DMS 273 (cell line): ENCODE data around the gene EPOP.
"Not testable (repeated sequence)": the region's sequence is repeated elsewhere in the genome, so short reads cannot be mapped to it uniquely, and the experiment has no call there.

ENCODE experiments used
- DNase-seq: peaks from one replicate; lab custom pipeline; 2025; ENCODE audit not compliant: unreplicated experiment; lab: John Stamatoyannopoulos, UW

EPOP gene

DNA sequence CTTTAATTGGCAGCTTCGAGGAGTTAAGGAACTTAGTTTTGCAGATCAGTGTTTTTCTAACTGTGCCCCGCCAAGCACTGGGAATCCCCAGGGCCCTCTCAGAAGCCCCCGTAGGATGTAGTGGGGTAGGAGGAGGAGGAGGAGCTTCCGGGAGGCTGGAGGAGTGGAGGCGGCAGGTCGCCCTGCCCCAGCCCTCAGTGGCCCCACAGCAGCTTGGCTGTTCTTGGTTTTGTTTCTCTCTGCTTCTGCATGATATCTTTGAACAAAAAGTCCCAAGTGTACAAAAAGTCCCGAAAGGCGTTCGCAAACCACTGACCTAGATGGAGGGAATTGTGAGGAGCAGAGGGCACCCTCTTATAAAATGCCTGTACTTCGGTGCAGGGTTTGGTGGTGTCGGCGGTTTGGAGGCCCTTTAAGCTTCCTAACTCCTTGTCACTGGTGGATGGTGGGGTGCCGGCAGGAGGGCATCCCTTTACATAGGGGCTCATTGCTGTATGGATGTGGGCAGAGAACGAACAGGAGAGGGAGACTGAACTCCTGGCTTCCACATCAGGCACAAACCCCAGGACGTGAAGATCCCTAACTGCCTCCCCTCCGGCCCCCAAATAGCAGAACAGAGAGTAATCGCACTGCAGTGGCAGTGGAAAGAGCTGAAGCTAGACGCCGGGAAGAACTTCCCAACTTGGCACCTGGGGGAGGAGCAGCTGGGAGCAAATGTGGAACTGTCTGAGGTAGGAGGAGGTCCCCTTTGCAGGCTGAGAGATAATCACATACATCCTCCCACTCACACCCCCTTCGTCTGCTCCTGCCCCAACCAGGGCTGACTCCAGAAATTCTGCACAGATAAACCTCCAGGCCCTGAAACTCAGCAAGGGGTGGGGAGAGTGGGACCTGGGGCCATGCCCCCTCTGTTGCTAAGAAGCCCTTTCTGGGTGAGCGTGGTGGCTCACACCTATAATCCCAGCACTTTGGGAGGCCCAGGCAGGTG is 20.1 kb downstream of the EPOP start:
- DNase-seq: no peak

GRCh38 chr17:38653679-38654078 is 21.1 kb downstream of the EPOP start:
- no peak for DNase-seq

DNA sequence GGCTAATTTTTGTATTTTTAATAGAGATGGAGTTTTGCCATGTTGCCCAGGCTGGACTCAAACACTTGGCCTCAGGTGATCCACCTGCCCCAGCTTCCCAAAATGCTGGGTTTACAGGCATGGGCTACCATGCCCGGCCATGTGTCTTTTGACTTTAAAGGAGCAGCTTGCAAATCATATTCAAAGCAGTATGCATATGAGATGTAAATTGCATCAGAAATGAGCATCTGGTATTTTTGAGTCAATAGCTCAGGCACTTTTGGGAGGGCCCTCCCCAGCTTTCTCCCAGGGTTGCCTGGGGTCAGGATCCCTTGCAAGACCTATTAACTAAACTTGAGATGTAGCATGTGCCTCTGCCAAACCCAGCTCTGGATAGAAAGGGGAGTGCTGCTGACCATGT is 21.5 kb downstream of the EPOP start:
- no peak for DNase-seq

DNA sequence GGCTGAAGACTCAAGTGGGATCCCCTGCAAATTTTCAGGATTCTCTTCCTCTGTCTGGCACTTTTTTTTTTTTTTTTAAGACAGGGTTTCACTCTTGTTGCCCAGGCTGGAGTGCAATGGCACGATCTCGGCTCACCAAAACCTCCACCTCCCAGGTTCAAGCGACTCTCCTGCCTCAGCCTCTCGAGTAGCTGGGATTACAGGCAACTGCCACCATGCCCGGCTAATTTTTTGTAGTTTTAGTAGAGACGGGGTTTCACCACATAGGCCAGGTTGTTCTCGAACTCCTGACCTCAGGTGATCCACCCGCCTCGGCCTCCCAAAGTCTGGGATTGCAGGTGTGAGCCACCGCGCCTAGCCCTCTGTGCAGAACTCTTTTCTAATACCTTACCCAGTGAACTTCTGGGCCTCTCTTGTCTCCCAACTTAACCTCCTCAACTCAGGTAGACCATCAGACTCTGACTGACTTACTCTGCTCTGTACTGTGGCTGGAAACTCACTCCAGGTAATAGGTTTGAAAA is 24.0 kb downstream of the EPOP start:
- DNase-seq: not testable (repeated sequence)

DNA sequence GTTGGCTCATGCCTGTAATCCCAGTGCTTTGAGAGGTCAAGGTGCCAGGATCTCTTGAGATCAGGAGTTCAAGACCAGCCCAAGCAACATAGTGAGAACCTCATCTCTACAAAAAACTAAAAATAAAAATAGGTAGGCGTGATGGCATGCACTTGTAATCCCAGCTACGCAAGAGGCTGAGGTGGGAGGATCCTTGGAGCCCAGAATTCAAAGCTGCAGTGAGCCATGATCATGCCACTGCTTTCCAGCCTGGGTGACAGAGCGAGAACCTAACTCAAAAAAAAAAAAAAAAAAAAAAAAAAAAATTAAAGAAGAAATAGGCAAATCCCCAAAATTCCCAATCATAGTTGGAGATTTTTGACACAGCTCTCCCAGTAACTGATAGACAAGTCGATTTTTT is 36.8 kb downstream of the EPOP start:
- DNase-seq: no peak

GRCh38 chr17:38636054-38636453 is 38.7 kb downstream of the EPOP start:
- no peak for DNase-seq

- DNase-seq: no peak
Measured at GRCh38 chr17:38632334-38632733, 42.4 kb downstream of the EPOP start.

DNA sequence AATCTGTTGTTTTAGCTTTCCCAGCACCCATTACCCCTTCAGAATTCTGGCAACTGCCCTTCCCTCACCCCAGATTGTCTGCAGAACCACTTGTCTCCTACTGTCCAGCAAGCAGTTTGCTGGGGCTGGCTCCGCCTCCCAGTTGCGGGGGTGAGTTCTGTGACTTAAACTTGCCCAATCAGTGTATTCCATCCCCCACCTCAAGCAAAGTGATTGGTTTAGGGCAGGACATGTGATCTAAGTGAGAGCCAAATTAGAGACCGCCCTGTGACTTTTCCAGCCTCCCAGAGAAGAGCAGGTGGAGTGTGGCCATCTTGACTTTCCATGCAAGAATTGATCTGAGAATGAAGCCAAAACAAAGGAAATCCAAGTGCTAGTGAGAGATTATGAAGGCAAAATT is 46.3 kb downstream of the EPOP start:
- peak; percentile 56 for DNase-seq

GRCh38 chr17:38627957-38628356 is 46.8 kb downstream of the EPOP start:
- DNase-seq: no peak

GRCh38 chr17:38626606-38627226 is 48.0 kb downstream of the EPOP start:
- DNase-seq: not testable (repeated sequence)

DNA sequence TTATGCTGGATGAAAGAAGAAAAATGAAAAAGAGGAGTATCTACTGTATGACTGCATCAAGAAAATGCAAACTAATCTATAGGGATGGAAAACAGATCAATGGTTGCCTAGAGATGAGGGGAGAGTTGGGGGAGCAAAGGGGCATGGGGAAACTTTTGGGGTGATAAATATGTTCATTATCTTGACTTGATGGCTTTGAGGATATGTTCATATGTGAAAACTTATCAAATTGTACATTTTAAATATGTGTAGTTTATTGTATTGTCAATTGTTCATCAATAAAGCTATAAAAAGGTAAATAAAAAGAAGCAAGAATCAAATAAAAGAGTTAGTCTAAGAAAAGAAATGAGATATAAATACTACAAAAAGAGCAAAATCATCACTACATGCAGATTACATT is 49.3 kb downstream of the EPOP start:
- no peak for DNase-seq

DNA sequence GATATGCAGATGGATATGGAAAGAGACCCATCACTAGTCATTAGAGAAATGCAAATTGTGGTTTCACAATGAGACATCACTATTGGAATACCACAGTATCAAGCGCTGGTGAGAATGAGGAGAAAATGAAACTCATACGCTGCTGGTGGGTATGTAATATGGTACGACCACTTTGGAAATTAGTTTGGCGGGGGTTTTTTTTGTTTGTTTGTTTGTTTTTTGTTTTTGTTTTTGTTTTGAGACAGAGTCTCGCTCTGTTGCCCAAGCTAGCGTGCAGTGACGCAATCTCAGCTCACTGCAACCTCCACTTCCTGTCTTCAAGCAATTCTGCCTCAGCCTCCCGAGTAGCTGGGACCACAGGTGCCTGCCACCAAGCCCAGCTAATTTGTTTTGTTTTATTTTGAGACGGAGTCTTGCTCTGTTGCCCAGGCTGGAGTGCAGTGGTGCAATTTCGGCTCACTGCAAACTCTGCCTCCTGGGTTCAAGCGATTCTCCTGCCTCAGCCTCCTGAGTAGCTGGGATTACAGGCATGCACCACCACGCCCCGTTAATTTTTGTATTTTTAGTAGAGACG is 49.9 kb downstream of the EPOP start:
- not testable (repeated sequence) for DNase-seq
